H1 (cell line): ENCODE data around the gene MYLIP.

Experiments used
- CBX8 ChIP-seq: fragments of 300-800, 300-1000 bp; sonication (generic); IDR thresholded peaks from 2 replicates; pipeline ENCODE4 v1.7.1; 2016; ENCODE audit warnings: low read depth, low read length, borderline replicate concordance
- CEBPB ChIP-seq: IDR thresholded peaks from 2 replicates; pipeline ENCODE4 v1.6.1; 2012; ENCODE audit warnings: low read depth, low read length
- GABPA ChIP-seq: IDR thresholded peaks from 2 replicates; pipeline ENCODE4 v1.6.1; 2011; ENCODE audit warnings: mild to moderate bottlenecking, low read length, moderate library complexity, borderline replicate concordance; ENCODE audit not compliant: insufficient read depth
- HDAC2 ChIP-seq, 2 experiments: fragments of 300-600 bp in 1 of 2; sonication (generic) in 1 of 2; IDR thresholded peaks; 2 replicates each; pipeline ENCODE4 v1.6.1; 2011 to 2012; ENCODE audit warnings: low read depth in 2 of 2, low read length in 2 of 2, mild to moderate bottlenecking in 2 of 2, moderate library complexity in 2 of 2, borderline replicate concordance in 1 of 2, inconsistent platforms in 1 of 2
- JUND ChIP-seq: IDR thresholded peaks from 2 replicates; pipeline ENCODE4 v1.6.1; 2011; ENCODE audit warnings: mild to moderate bottlenecking, improper control_type of control experiment, low read length
- KDM1A ChIP-seq: fragments of 200-600, 300-600 bp; sonication (generic); IDR thresholded peaks from 2 replicates; pipeline ENCODE4 v1.7.1; 2016; ENCODE audit warnings: mild to moderate bottlenecking, low read length, borderline replicate concordance
- NANOG ChIP-seq: IDR thresholded peaks from 2 replicates; pipeline ENCODE4 v1.6.1; 2011; ENCODE audit warnings: low read length, low read depth, mild to moderate bottlenecking, inconsistent platforms; ENCODE audit not compliant: insufficient read depth, poor library complexity, severe bottlenecking
- POLR2AphosphoS5 ChIP-seq: IDR thresholded peaks from 2 replicates; pipeline ENCODE4 v1.6.1; 2011; ENCODE audit warnings: low read depth, low read length
- SUZ12 ChIP-seq: fragments of 200-600 bp; sonication (generic); IDR thresholded peaks from 2 replicates; pipeline ENCODE4 v1.6.1; 2012; ENCODE audit warnings: mild to moderate bottlenecking, inconsistent platforms, low read length, moderate library complexity, mixed read lengths
- TCF12 ChIP-seq: IDR thresholded peaks from 2 replicates; pipeline ENCODE4 v1.6.1; 2011; ENCODE audit warnings: low read depth, mild to moderate bottlenecking, low read length
- TF ChIP-seq, protein P1 (sequence below), 3 experiments: IDR thresholded peaks; 1 replicate in 2 of 3; 2 replicates in 1 of 3; pipeline versions ENCODE4 v1.5.1 to v1.6.1; 2011; ENCODE audit warnings: low read length in 3 of 3, mild to moderate bottlenecking in 3 of 3, inconsistent platforms in 2 of 3, low read depth in 1 of 3, moderate library complexity in 1 of 3; ENCODE audit not compliant: insufficient read depth in 1 of 3; ENCODE audit errors: control extremely low read depth in 1 of 3
- TF ChIP-seq, protein P2 (sequence below): IDR thresholded peaks from 2 replicates; pipeline ENCODE4 v1.6.1; 2012; ENCODE audit warnings: inconsistent platforms

- TF ChIP-seq POLR2AphosphoS5, result no peak
- TF ChIP-seq SUZ12, result no peak
- TF ChIP-seq, protein P1, sequence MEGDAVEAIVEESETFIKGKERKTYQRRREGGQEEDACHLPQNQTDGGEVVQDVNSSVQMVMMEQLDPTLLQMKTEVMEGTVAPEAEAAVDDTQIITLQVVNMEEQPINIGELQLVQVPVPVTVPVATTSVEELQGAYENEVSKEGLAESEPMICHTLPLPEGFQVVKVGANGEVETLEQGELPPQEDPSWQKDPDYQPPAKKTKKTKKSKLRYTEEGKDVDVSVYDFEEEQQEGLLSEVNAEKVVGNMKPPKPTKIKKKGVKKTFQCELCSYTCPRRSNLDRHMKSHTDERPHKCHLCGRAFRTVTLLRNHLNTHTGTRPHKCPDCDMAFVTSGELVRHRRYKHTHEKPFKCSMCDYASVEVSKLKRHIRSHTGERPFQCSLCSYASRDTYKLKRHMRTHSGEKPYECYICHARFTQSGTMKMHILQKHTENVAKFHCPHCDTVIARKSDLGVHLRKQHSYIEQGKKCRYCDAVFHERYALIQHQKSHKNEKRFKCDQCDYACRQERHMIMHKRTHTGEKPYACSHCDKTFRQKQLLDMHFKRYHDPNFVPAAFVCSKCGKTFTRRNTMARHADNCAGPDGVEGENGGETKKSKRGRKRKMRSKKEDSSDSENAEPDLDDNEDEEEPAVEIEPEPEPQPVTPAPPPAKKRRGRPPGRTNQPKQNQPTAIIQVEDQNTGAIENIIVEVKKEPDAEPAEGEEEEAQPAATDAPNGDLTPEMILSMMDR (IDR thresholded peaks at IDR 0.05; ENCODE audit: control extremely low read depth in 1 of 3, insufficient read depth in 1 of 3, low read depth in 1 of 3, low read length in 3 of 3), result no peak
- no peak for TF ChIP-seq TCF12
- TF ChIP-seq KDM1A, result no peak
- TF ChIP-seq CEBPB, result no peak
- TF ChIP-seq GABPA, result no peak
- TF ChIP-seq CBX8, result no peak
- TF ChIP-seq NANOG, result no peak
- TF ChIP-seq, protein P2, sequence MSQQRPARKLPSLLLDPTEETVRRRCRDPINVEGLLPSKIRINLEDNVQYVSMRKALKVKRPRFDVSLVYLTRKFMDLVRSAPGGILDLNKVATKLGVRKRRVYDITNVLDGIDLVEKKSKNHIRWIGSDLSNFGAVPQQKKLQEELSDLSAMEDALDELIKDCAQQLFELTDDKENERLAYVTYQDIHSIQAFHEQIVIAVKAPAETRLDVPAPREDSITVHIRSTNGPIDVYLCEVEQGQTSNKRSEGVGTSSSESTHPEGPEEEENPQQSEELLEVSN, result no peak
- no peak for TF ChIP-seq JUND
- TF ChIP-seq HDAC2 (IDR thresholded peaks at IDR 0.05; ENCODE audit: borderline replicate concordance in 1 of 2, low read depth in 2 of 2, low read length in 2 of 2), result no peak
Observed at GRCh38 chr6:16196260-16196983, 67.5 kb downstream of the MYLIP start.
